NCI-H2196 (cell line): Measurements from ENCODE around the gene TBX10.

Experiments
- DNase-seq: peaks from one replicate; lab custom pipeline; 2025; ENCODE audit not compliant: unreplicated experiment; lab: John Stamatoyannopoulos, UW

Gene TBX10

DNA sequence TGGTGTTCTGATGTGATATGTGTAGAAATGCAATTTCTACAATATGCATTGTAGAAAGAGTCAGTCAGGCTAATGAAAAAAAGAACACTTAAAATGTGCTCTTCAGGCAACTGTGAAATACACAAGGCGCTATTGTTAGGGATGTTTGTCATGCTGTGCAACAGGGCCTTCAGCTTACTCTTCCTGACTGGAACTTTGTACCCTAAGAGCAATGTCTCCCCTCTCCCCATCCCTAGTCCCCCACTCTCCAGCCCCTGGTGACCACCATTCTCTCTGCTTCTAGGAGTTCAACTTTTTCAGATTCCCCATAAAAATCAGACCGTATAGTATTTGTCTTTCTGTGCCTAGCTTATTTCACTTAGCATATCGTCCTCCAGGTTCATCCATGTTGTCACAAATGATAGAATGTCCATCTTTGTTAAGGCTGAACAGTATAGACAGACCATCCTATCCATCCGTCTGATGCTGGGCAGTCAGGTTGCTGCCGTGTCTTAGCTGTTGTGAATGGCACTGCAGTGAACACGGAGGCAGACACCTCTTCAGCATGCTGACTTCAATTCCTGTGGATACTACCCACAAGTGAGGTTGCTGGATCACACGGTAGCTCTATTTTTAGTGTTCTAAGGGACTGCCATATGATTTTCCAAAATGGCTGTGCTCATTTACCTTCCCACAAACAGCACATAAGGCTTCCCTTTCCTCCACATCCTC is 22.2 kb downstream of the TBX10 start:
- DNase-seq = no peak

DNA sequence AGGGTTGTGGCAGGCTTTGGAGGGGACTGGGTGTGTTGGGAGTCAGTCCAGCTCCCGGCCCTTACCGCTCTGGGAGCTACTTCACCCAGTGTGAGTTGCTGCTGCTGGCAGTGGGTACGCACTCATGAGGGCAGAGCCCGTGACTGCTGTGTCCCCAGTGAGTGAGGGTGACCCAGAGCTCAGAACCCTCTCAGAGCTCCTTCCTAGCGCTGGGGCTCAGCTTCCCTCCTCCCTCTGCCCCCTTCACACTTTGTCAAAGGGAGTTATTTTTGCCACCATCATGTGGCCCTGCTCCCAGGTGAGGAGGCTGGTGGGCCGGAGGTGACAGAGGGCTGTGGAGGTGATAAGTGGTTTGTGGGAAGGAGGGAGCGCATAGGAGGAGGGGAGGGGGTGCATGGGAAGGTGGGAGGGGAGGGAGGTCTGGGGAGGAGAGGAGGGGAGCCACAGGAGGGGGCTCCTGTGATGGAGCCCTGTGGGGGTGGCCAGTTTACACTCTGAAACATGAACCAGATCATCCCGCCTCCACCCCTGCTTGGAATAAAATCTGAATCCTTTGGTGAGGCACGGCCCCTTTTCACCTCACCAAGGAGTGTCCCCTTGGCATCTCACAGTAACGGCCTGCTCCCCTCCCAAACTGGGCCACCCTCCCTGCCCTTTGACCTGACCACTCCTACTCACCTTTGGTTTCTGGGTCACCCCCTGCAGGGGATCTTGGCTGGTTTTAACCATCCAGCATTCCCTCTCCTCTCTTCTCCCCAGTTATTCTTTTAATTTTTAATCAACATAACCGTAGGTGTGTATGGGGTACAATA is 22.9 kb downstream of the TBX10 start:
- DNase-seq = no peak

DNA sequence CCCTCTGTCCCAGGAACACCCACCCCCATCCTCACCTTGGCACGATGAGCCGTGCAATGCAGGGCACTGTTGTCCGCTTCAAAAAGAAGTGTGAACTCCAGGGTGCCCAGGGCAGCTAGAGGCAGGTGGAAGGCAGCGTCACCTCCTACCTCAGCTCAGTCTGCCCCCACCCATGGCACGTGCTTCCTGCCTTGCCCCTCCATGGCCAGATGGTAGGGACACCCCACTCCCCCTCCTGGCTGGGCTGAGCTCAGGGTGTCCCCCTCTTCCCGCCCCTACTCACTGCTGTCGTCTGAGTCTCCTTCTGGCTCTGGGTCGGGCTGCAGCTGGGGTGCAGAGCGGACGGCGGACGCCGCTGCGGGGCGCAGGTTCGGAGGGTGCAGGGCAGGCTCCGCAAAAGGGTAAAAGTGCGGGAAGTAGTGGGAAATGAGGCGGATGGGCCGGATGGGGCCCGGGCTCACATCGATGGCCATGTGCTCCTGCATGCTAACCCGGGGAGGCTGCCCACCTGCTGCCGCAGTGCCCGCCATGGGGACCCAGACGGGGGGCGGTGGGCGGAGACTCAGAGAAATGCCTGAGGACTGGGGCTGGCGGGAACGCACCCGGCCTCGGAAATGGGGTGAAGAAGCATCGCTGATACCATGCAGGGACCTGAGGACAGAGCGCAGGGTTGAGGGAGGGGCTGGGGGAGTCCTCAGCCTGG is 23.7 kb downstream of the TBX10 start:
- DNase-seq = no peak

DNA sequence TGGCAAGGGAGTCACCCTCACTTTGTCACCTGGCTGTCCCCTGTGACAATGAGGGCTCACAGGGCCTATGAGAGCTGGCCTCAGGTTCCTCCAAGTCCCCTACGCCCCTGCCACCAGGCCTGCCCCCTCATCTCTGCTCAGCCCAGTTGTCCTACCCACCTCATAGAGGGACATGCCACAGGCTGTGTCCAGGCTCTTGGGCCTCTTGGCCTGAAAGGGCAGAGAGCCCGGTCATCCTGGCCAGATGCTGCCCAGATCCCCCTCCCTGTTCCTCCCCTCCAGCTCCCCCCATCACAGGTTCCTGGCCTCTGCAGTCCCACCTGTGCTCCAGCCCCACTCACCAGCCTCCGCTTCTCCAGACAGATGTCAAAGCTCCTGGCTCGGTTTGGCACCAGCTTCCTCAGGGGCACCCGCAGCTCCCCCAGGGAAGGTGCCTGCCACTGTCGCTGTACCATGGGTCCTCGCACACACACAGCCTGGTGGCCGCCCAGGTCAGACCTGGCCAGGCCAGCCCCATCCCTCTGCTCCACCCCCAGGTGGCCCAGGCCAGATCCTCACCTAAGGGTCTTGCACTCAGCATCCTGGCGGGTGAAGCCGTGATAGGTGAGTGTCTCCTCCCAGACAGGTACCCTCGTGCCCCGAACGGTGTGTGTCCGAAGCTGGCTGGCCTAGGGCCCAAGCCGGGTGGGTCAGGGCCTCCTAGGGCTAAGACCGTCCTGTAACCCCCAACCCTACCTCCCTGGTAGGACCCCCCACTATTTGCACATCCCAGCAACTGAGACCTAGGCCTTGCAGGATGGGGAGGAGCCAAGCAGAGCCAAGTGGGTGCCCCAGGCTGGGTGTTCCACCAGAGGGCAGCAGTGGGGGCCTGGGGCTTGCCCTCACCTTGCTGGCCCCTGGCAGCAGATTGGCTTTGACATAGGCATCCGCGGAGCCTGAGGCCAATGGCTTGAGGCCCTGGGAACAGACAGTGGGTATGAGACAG is 24.5 kb downstream of the TBX10 start:
- peak; percentile 52 for DNase-seq

DNA sequence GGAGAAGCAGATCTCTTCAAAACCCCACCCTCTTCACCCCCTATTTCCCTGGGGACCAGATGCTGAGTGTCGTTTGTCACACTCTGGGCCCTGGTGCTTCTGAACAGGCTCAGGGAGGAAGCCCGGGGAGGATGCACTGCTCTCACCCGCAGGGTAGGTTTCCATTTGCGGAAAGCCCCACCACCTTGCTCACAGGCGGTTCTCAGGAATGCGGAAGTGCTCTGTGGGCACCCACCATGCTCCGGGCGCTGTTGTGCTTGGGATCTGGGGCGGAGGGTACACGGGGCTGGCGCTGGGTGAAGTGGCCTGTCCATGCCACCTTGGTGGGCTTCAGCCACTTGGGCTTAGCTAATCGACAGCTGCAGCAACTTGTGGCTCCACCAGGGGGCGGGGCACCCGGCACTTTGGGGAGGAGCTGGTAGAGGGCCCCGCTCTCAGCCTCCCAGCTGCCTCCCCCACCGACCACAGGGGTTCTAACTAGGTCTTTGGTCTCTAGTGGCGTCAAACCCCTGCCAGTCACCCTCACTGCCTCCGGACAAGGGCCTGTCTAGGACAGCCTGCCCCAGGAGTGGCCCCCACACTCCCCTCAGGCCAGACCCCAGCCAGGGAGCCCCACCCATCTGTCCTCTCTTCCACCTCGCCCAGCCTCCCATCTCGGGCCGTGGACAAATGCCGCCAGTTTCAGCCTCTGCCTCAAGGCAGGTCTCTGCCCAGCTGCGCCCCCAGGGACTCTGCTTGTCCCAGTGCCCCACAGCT is 25.4 kb downstream of the TBX10 start:
- DNase-seq = peak; percentile 23

DNA sequence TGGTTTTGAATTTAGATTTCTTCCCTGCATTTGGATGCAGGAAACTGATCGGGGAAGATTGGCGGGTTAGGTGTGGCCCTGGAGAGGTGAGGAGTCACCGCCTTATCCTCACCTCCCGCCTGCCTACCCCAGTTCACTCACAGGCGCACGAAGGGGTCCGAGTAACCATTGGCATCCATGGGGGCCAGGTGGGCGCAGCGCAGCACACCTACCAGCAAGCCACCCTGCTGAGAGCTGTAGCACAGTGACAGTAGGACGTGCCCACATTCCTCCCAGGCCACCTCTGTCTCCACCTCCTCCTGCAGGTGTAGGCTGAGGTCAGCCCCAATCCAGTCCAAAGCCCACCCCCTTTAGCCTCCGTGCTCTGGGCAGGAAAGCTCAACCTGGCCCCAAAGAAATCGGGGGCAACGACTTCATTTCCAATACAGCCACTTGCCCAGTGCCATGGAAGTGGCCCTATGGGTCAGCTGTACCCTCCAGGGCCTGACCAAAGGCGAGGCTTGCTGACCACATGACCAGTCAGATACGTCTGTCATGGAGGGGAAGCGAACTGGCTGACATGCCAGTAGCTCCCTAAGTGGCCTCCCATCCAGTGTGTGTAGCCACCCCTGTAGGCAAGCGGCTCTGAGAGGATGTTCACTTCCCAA is 26.1 kb downstream of the TBX10 start:
- DNase-seq = no peak

DNA sequence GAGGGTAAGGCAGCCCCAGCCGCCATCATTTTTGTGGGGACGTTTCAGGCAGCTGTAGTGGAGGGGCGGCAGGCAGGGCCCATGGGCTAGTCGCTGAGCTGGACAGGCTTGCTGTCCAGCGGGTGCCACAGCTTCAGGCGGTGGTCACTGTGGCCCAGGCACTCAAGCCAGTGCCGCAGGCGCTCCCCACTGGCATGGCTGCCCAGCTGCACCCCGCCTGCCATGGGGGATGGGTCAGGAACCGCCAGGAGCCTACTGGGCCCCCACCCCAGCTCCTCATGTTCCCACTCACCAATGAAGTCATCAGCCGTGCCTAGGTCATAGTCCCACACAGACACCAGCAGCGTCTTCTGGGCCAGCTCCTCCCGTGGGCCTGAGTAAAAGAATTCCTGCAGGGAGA is 26.8 kb downstream of the TBX10 start:
- no peak for DNase-seq

DNA sequence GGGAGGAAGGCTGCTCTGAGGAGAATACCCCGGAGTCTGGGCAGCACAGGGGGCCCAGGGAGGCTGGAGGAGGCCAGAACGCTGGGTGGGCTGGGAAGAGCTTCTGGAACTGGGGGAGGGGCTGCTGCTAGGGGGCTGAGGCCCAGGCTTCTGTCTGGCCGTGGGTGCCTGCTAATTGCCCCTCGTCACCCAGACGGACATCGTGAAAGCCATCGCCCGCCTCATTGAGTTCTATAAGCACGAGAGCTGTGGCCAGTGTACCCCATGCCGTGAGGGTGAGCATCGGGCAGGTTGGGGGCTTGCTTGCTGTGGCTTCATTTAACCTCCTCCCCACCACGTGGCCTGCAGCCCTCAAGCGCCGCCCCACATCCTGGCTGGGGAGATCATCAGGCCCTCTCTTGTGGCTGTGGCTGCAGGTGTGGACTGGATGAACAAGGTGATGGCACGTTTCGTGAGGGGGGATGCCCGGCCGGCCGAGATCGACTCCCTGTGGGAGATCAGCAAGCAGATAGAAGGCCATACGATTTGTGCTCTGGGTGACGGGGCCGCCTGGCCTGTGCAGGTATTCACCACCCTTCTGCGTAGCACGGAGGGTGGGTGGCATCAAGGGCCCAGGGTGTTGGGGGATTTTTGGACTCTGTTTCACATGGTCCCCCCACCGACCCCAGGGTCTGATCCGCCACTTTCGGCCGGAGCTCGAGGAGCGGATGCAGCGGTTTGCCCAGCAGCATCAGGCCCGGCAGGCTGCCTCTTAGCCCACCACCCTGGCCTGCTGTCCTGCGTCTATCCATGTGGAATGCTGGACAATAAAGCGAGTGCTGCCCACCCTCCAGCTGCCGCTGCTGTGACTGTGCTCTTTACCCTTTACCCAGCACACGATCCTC is 27.6 kb downstream of the TBX10 start:
- DNase-seq = no peak

DNA sequence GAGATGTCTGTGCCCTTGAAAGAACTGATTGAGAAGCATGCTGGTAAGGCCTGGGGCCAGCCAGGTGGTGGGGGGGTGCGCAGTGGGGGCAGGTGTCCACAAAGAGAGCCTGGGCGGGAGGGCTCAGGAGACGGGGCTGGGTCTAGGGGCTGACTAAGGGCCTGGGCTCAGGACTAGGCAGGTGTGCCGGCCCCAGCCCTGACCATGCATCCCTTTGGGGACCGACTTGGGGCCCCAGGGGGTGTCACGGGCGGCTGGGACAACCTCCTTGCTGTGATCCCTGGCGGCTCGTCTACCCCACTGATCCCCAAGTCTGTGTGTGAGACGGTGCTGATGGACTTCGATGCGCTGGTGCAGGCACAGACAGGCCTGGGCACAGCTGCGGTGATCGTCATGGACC is 28.4 kb downstream of the TBX10 start:
- DNase-seq = no peak

DNA sequence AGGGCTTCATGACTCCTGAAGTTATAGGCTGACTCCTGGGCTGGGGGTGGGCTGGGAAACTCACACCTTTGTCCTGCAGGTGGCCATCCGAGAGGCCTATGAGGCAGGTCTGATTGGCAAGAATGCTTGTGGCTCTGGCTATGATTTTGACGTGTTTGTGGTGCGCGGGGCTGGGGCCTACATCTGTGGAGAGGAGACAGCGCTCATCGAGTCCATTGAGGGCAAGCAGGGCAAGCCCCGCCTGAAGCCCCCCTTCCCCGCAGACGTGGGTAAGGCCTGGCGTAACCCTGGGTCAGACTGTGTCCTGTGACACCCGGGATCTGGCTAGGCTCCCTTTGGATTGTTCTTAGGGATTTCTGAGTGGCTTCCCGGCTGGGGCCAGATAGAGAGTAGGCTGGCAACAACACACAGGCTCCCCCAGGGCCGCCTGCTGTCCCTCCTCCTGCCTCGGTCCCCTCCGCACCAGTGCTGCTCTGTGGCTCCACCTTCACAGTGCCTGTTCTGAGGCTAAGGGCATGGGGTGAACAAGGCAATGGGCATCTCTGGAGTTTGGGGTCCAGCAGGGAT is 29.2 kb downstream of the TBX10 start:
- no peak for DNase-seq

DNA sequence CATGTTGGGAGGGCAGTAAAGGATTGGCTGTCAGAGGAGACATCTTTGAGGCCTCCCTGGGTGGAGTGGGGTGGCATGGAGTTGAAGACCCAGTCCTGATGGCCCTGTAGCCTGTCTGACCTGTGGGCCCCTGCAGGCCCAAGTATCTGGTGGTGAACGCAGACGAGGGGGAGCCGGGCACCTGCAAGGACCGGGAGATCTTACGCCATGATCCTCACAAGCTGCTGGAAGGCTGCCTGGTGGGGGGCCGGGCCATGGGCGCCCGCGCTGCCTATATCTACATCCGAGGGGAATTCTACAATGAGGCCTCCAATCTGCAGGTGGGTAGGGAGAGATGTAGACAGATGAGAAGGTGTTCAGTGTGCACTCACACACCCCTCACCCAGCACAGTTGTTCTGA is 30.2 kb downstream of the TBX10 start:
- DNase-seq = no peak

DNA sequence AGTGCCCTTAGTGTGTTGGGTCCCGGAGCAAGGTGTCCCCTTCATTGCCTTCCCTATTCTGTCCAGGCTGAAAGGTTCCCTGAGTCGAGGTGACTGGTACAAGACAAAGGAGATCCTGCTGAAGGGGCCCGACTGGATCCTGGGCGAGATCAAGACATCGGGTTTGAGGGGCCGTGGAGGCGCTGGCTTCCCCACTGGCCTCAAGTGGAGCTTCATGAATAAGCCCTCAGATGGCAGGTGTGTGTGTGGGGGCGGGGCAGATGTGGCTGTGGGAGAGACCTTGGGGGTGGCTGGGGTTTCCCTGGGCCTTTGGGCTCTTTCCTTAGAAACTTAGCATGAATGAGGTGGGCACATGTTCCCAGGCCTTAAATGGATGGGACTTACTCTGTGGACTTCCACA is 31.1 kb downstream of the TBX10 start:
- DNase-seq = no peak

DNA sequence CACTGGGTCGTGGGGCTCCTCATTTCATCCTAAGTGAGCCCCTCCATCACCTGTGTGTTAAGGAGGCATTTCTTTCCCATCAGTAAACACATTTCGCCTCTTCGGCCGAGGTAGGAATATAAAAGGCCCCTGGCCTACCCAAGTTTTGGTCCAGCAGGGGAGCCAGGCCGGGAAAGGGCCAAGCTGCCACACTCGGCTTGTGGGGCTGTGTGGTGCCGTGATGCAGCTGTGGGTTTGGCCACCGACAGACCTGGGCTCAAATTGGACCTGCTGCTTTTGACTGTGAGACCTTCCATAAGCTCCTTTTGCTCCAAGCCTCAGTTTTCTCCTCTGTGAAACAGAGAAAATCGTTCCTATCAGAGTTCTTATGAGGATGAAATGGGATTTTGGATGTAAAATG is 32.1 kb downstream of the TBX10 start:
- no peak for DNase-seq

DNA sequence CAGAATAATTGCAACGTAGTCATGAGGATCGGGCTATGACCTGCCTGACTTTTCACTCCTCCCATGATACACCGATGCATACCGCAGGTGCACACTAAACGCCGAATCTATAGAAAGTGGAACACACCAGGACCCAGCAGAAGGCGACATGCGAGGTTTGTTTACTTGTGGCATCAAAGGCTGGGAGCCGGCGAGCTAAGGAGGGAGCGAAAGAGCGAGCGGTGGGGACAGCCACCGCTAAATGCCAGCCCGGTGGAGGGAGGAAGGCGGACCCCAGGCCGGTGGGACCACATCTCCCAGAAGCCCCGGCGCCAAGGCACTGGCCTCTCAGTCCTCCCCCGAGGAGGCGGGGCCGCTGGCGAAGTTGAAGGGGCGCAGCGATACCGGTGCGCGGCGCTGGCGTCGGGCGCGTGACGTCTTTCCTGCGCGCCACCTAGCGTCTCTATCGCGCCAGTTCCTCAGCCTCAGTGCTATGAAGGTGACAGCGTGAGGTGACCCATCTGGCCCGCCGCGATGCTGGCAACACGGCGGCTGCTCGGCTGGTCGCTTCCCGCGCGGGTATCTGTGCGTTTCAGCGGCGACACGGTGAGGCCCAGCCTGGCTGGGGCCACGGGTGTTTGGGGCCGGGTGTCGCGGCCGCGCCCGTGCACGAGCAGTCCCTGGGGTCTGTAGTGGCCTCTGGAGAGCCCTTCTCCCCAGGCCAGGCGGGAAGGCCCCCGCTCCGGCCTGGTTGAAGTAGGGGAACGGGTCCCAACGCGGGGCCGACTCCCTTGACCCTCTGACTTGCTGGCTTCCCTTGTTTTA is 32.9 kb downstream of the TBX10 start, which contains the start of gene NDUFV1:
Gene NDUFV1 (plus strand): TSS at position 445 of the 804 bp plus-strand sequence. CDS start 69 bp downstream, at position 514.
- DNase-seq = peak; percentile 98

DNA sequence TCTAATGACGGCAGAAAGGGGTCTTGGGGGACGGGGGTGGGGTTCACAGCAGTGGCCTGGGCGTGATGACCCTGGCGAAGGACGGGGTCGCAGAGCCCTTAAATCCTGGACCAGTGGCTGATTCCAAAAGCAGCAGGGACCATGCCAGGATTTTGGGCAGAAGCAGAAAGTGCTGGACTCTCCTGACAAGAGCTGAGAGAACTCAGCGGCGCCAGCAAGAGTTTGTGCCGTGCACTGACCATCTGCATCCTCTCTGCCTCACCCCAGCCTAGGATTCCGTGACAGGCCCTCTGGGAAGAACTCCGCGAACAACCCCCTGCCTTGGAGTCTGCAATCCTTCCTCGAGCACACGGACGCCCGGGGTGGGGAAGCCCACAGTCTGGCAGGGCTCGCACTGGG is 33.5 kb downstream of the TBX10 start:
- DNase-seq = no peak

DNA sequence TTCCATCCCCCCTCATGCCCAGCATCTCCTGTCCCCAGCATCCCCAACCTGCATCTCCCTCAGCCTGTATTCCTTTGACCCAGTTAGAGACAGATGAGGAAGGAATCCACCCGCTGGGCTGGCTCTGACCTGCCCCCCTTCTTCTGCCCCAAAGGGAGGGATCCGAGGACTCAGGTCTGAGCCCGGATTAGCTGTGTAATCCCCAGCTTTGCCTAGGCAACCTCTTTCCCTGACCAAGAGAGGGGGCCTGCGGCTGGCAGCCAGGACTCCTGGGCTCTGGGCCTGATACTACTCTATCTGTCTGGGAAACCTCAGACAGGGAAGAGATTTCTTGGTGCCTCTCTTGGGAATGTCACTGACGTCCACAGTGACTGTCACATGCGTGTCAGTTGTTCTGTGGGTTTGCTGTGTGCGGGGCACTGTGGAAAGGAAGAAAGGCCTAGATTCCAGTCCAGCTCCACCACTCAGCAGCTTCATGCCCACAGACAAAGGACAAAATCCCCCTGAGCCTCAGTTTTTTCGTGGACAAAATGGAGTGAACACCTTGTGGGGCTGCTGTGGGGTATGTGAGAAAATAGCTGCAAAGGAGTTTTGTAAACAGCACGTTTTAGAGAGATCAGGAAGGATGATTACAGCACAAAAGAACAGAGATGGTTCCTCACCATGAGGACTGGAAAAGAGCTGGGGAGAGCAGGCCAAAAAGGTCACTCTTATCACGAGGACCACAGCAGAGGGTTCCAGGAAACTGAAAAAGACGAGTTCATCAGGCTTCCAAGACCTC is 34.1 kb downstream of the TBX10 start:
- DNase-seq = no peak

DNA sequence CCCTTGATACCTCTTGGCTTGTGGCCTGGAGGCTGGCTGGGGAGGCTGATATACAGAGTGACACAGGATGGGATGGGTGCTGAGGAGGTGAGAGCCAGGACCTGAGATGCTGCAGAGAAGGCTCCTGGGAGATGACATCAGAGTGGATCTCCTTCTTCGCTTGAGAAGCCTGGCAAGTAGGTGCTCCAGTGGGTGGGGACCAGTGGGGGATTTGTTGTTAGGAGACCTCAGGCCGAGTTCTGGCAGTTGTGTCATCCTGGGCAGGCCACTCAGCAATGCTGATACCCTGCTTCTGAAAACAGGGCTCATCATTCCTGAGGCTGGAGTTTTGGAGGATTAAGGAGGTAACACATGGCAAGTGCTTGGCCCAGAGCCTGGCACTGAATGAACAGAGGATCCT is 34.7 kb downstream of the TBX10 start:
- no peak for DNase-seq
